HEK293 (cell line): ENCODE measurements around the gene SMO.

Experiments
- CTCF ChIP-seq: fragments of 450-650 bp; formaldehyde crosslinking; IDR thresholded peaks from 2 replicates; pipeline ENCODE4 v1.5.1; 2016; ENCODE audit warnings: missing biosample characterization, missing genetic modification characterization
- HIC1 ChIP-seq: fragments of 450-650 bp; formaldehyde crosslinking; IDR thresholded peaks from 2 replicates; pipeline ENCODE4 v1.5.1; 2016; ENCODE audit warnings: missing biosample characterization, missing genetic modification characterization
- PATZ1 ChIP-seq: fragments of 450-650 bp; formaldehyde crosslinking; IDR thresholded peaks from 2 replicates; pipeline ENCODE4 v1.5.1; 2016; ENCODE audit warnings: missing biosample characterization, missing genetic modification characterization
- PBX3 ChIP-seq: sonication (generic); formaldehyde crosslinking; IDR thresholded peaks from 2 replicates; pipeline ENCODE4 v1.8.1; 2022; ENCODE audit warnings: mild to moderate bottlenecking, moderate library complexity, missing genetic modification reagents
- ZBTB1 ChIP-seq: fragments of 450-650 bp; formaldehyde crosslinking; IDR thresholded peaks from 2 replicates; pipeline ENCODE4 v1.5.1; 2016; ENCODE audit warnings: missing biosample characterization, missing genetic modification characterization
- ZBTB11 ChIP-seq: fragments of 450-650 bp; formaldehyde crosslinking; conservative IDR thresholded peaks from 2 replicates; pipeline ENCODE4 v1.5.1; 2016; ENCODE audit warnings: low read depth, missing biosample characterization, missing genetic modification characterization
- ZBTB21 ChIP-seq: fragments of 450-650 bp; formaldehyde crosslinking; IDR thresholded peaks from 2 replicates; pipeline ENCODE4 v1.5.1; 2017; ENCODE audit warnings: missing biosample characterization, missing genetic modification characterization
- ZEB2 ChIP-seq: fragments of 450-650 bp; formaldehyde crosslinking; IDR thresholded peaks from 2 replicates; pipeline ENCODE4 v1.5.1; 2016; ENCODE audit warnings: missing biosample characterization, missing genetic modification characterization
- ZFHX2 ChIP-seq: fragments of 450-650 bp; formaldehyde crosslinking; conservative IDR thresholded peaks from 2 replicates; pipeline ENCODE4 v1.5.1; 2016; ENCODE audit warnings: missing biosample characterization, missing genetic modification characterization
- ZNF24 ChIP-seq: fragments of 450-650 bp; formaldehyde crosslinking; IDR thresholded peaks from 2 replicates; pipeline ENCODE4 v1.5.1; 2016; ENCODE audit warnings: missing biosample characterization, missing genetic modification characterization
- ZNF596 ChIP-seq: fragments of 450-650 bp; IDR thresholded peaks from 2 replicates; pipeline ENCODE4 v1.5.0; 2018; ENCODE audit warnings: missing biosample characterization, mild to moderate bottlenecking, missing genetic modification characterization, moderate library complexity
- TF ChIP-seq, protein P1 (sequence below): fragments of 450-650 bp; formaldehyde crosslinking; IDR thresholded peaks from 2 replicates; pipeline ENCODE4 v1.5.1; 2016; ENCODE audit warnings: missing biosample characterization, missing genetic modification characterization, low read depth
- TF ChIP-seq, protein P2 (sequence below): fragments of 450-650 bp; formaldehyde crosslinking; IDR thresholded peaks from 2 replicates; pipeline ENCODE4 v1.5.1; 2016; ENCODE audit warnings: missing biosample characterization, missing genetic modification characterization

- TF ChIP-seq PBX3 (CRISPR knock-in tag): no peak
- no peak for TF ChIP-seq ZBTB11 (tag by site-specific recombination)
- TF ChIP-seq ZEB2 (tag by site-specific recombination): no peak
- no peak for TF ChIP-seq CTCF (tag by site-specific recombination)
- no peak for TF ChIP-seq ZNF24 (tag by site-specific recombination)
- TF ChIP-seq, protein P1, sequence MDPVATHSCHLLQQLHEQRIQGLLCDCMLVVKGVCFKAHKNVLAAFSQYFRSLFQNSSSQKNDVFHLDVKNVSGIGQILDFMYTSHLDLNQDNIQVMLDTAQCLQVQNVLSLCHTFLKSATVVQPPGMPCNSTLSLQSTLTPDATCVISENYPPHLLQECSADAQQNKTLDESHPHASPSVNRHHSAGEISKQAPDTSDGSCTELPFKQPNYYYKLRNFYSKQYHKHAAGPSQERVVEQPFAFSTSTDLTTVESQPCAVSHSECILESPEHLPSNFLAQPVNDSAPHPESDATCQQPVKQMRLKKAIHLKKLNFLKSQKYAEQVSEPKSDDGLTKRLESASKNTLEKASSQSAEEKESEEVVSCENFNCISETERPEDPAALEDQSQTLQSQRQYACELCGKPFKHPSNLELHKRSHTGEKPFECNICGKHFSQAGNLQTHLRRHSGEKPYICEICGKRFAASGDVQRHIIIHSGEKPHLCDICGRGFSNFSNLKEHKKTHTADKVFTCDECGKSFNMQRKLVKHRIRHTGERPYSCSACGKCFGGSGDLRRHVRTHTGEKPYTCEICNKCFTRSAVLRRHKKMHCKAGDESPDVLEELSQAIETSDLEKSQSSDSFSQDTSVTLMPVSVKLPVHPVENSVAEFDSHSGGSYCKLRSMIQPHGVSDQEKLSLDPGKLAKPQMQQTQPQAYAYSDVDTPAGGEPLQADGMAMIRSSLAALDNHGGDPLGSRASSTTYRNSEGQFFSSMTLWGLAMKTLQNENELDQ (tag by site-specific recombination): no peak
- TF ChIP-seq ZFHX2 (tag by site-specific recombination): no peak
- no peak for TF ChIP-seq ZBTB21 (tag by site-specific recombination)
- TF ChIP-seq ZNF596 (tag by site-specific recombination): no peak
- no peak for TF ChIP-seq PATZ1
- TF ChIP-seq, protein P2, sequence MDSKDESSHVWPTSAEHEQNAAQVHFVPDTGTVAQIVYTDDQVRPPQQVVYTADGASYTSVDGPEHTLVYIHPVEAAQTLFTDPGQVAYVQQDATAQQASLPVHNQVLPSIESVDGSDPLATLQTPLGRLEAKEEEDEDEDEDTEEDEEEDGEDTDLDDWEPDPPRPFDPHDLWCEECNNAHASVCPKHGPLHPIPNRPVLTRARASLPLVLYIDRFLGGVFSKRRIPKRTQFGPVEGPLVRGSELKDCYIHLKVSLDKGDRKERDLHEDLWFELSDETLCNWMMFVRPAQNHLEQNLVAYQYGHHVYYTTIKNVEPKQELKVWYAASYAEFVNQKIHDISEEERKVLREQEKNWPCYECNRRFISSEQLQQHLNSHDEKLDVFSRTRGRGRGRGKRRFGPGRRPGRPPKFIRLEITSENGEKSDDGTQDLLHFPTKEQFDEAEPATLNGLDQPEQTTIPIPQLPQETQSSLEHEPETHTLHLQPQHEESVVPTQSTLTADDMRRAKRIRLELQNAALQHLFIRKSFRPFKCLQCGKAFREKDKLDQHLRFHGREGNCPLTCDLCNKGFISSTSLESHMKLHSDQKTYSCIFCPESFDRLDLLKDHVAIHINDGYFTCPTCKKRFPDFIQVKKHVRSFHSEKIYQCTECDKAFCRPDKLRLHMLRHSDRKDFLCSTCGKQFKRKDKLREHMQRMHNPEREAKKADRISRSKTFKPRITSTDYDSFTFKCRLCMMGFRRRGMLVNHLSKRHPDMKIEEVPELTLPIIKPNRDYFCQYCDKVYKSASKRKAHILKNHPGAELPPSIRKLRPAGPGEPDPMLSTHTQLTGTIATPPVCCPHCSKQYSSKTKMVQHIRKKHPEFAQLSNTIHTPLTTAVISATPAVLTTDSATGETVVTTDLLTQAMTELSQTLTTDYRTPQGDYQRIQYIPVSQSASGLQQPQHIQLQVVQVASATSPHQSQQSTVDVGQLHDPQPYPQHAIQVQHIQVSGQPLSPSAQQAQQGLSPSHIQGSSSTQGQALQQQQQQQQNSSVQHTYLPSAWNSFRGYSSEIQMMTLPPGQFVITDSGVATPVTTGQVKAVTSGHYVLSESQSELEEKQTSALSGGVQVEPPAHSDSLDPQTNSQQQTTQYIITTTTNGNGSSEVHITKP (tag by site-specific recombination): no peak
- no peak for TF ChIP-seq ZBTB1 (tag by site-specific recombination)
- no peak for TF ChIP-seq HIC1 (tag by site-specific recombination)
Observed at GRCh38 chr7:129212596-129212995, 24.2 kb downstream of the SMO start.
